ENCODE results near the gene CAPN8. TPM values are rescaled to one million over a fixed set of nuclear protein-coding genes. Genes with fewer than 3 reads are reported as not detected.
A peak's percentile ranks its signal among the peaks of the same experiment; 100 is the strongest.

Gene CAPN8
- total RNA-seq, 2 experiments from 2014 or later = not detected

DNA sequence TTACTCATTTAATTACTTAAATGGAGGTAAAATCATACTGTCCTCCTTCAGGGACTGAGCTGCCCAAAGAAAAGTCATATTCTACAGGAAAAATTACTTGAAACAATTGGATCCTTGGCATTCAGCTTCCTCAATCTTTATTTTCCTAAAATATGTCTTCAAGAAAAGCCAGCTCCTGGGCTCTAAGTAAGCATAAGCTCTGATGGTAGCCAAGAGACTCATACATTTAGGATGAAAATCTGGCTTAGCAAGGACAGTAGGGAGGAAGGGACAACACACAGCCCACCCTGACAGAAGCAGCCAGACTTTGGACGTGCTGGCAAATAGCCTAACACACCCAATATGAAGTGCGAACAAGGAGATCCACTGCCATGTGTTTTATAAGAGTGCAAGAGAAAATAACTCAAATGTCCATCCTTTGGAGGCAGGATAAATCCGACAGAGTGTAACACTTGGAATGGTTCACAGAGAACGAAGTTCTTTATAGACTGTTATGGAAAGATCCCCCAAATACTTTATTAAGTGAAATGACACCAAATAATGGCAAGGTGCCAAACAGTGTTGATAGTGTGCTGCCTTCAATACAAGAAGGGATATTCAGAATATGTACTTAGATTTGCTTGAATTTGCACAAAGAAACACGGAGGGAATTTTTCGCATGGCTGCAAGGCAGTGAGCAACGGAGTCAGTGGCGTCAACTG, 14.1 kb downstream of the CAPN8 start:
- no peak overlapping the region for H3K4me3 Mint-ChIP-seq
- ATAC-seq (no peak), DNase-seq (no peak)
- H3K27me3 Mint-ChIP-seq = peaks cover 9% of the 10 kb centered on the region
- ChIA-PET POLR2A (no interaction called here), CTCF (no interaction called here)
- peaks cover 5% of the 10 kb centered on the region for H3K4me1 Mint-ChIP-seq
- no peaks in the 10 kb centered on the region for H3K36me3 Mint-ChIP-seq (ENCODE audit: low read depth)
- H3K9me3 Mint-ChIP-seq (ENCODE audit: low read depth) = no peaks in the 10 kb centered on the region
- intact Hi-C loops (cut with DNase I, micrococcal nuclease) = no loop called here
- H3K27ac Mint-ChIP-seq = no peak overlapping the region

DNA sequence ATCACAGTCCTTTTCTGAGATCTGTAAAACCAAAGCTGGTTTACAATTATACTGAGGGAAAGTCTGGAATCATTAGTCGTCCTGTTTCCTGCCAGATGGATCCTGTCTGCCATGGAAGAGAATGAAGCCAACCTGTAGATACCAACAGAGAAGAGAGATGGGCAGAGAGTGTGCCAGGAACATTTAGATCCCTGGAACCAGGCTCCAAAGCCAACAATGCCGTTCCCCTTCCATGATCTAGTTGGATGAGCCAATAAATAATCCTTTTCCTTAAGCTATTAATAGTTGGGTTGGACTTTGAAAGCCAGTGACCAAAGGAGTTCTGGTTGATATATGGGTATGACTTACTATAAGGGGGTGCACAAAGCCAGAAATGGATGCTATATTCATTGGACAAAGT, 15.0 kb downstream of the CAPN8 start:
- Mint-ChIP-seq H3K36me3 (ENCODE audit: low read depth) (no peaks in the 10 kb centered on the region), H3K4me1 (peaks cover 5% of the 10 kb centered on the region), H3K27me3 (peaks cover 9% of the 10 kb centered on the region), H3K4me3 (no peak overlapping the region), H3K27ac (no peak overlapping the region), H3K9me3 (ENCODE audit: low read depth) (no peaks in the 10 kb centered on the region)
- ATAC-seq (no peak), DNase-seq (no peak)
- POLR2A ChIA-PET = no interaction called here
- CTCF ChIA-PET = no interaction called here
- intact Hi-C loops (cut with DNase I, micrococcal nuclease) = no loop called here

DNA sequence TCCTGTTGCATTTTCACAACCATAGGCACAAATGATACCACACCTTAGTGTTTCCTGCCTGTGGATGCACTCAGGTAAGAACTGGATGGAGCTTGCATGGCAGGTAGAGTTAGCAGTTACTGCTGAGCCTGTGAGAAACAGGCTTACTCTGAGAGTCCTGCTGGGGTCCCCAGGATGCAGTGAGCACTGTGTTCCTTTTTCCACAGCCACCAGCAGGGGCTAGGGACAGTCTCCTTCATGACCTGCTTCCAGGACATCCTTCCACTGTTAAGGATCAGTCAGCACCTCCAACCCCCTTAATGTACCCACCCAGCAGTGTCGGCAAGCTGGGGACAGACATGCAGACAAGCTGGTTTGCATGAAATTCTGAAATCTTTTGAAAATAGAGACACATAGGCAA, 16.3 kb downstream of the CAPN8 start:
- intact Hi-C loops (cut with DNase I, micrococcal nuclease) = no loop called here
- no peaks in the 10 kb centered on the region for H3K9me3 Mint-ChIP-seq (ENCODE audit: low read depth)
- no peak overlapping the region for H3K27ac Mint-ChIP-seq
- no peak overlapping the region for H3K4me3 Mint-ChIP-seq
- H3K4me1 Mint-ChIP-seq = peaks cover 5% of the 10 kb centered on the region
- H3K27me3 Mint-ChIP-seq = peaks cover 7% of the 10 kb centered on the region
- H3K36me3 Mint-ChIP-seq (ENCODE audit: low read depth) = no peaks in the 10 kb centered on the region
- DNase-seq = no peak
- ChIA-PET POLR2A (no interaction called here), CTCF (interaction anchor here (1.0 kb wide), 1 partner anchor 93 kb away, joined by 3 read pairs; no protein-coding TSS in a partner anchor)
- ATAC-seq = no peak

DNA sequence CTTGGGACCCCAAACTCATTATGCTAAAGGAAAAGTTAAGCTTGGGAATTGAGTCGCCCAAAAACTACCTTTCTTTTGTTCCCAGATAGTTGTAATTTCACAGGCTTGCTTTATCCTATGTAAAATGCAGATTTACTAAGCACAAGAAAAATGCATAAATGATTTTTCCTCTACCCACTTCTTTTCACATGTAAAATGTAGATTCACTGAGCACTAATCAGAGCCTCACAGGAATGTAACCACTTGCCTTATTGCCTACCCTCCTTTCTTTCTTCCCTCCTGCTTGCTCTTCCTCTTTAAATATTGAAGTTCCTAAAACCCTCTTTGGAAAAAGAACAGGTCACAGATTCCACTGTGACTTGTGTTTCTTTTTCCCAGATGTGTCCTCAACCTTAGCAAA, 18.3 kb downstream of the CAPN8 start:
- POLR2A ChIA-PET = no interaction called here
- no peaks in the 10 kb centered on the region for H3K4me1 Mint-ChIP-seq
- no peak for ATAC-seq

DNA sequence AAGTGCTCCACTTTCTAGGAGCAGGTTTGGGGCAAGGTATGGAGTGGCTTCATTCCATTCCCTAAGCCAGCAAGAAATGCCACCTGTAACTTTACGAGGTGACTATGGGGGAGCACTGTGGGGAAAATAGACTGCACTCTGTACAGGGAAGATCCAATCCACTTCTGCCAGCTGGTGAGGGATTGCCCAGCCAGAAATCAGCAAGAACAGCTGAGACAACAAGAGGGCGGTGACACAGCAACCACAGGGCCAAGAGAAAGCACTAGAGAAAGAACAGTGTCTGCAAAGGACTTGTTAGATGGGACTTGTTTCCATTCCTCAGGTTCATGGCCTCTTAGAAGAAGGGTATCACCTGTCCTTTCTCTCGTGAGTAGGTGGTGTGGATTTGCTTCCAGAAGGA, 19.6 kb downstream of the CAPN8 start:
- H3K4me1 Mint-ChIP-seq = no peaks in the 10 kb centered on the region
- ChIA-PET CTCF (interaction anchor here (0.7 kb wide), 1 partner anchor 18 kb away, joined by 4 read pairs; no protein-coding TSS in a partner anchor), POLR2A (no interaction called here)
- H3K27me3 Mint-ChIP-seq = peaks cover 10% of the 10 kb centered on the region
- ATAC-seq = no peak
- peaks cover 6% of the 10 kb centered on the region for H3K9me3 Mint-ChIP-seq (ENCODE audit: low read depth)
- no peak overlapping the region for H3K4me3 Mint-ChIP-seq
- no peak for DNase-seq
- intact Hi-C loops (cut with DNase I, micrococcal nuclease) = no loop called here
- H3K36me3 Mint-ChIP-seq (ENCODE audit: low read depth) = no peaks in the 10 kb centered on the region
- no peak overlapping the region for H3K27ac Mint-ChIP-seq

More for the DNA sequence above, 18.3 kb downstream of the CAPN8 start:
- no peaks in the 10 kb centered on the region for H3K9me3 Mint-ChIP-seq (ENCODE audit: low read depth)
- intact Hi-C loops (cut with DNase I, micrococcal nuclease) = no loop called here
- CTCF ChIA-PET = no interaction called here
- H3K36me3 Mint-ChIP-seq (ENCODE audit: low read depth) = no peaks in the 10 kb centered on the region
- DNase-seq = no peak
- no peak overlapping the region for H3K4me3 Mint-ChIP-seq
- no peak overlapping the region for H3K27ac Mint-ChIP-seq
- H3K27me3 Mint-ChIP-seq = peaks cover 4% of the 10 kb centered on the region

DNA sequence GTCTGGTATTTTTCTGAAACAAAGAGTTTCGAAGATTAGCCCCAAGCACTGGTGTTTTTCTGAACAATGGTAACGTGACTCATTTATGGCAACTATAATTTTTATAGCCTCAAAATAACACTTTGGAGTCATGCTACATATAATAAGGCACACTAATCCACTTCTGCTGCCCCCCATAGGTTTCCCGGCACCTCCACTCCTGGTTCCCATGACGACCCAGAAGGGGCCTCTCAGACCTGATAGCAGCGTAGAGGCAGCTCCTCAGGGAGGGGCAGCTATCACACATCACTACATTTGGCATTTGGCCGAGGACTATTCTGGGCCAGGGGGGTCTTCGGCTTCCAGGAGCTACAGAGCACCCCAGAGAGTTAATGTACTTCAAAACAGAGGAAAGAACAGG, 23.3 kb downstream of the CAPN8 start:
- ATAC-seq = no peak
- Mint-ChIP-seq H3K27me3 (peaks cover 15% of the 10 kb centered on the region), H3K4me1 (peaks cover 8% of the 10 kb centered on the region), H3K9me3 (ENCODE audit: low read depth) (peaks cover 24% of the 10 kb centered on the region), H3K4me3 (no peak overlapping the region), H3K27ac (no peak overlapping the region), H3K36me3 (ENCODE audit: low read depth) (peaks cover 5% of the 10 kb centered on the region)
- ChIA-PET CTCF (interaction anchor here (0.8 to 1.3 kb wide), 3 partner anchors 10 to 147 kb away, joined by 3 to 5 read pairs (median 4); no protein-coding TSS in a partner anchor), POLR2A (no interaction called here)
- no peak for DNase-seq
- intact Hi-C loops (cut with DNase I, micrococcal nuclease) = no loop called here

DNA sequence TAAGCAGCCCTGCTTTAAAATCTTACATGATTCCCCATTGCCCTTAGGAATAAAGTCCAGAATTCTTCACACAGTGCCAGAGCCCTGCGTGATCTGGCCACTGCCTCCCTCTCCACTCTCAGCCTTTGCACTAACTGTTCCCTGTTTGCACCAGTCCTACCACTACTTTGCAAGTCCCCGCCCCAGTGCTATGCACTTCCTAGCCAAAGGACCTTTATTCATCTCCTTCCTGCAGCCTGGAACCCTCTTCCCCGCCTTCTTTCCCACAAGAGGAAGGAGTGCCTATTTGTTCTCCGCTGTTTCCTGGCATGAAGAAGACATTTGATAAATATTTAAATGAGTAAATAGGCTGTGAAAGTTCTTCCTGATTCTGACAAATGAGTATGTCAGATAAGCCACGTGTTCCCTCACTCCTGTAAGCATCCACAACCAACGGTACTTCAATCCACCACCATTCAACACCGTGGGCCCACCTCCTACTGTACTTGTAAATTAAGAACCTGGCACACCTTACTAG, 23.9 kb downstream of the CAPN8 start:
- CTCF ChIA-PET = no interaction called here
- POLR2A ChIA-PET = no interaction called here
- peaks cover 20% of the 10 kb centered on the region for H3K27me3 Mint-ChIP-seq
- H3K36me3 Mint-ChIP-seq (ENCODE audit: low read depth) = peaks cover 5% of the 10 kb centered on the region
- peaks cover 8% of the 10 kb centered on the region for H3K4me1 Mint-ChIP-seq
- H3K27ac Mint-ChIP-seq = no peak overlapping the region
- DNase-seq (no peak), ATAC-seq (no peak)
- intact Hi-C loops (cut with DNase I, micrococcal nuclease) = no loop called here
- H3K9me3 Mint-ChIP-seq (ENCODE audit: low read depth) = peaks cover 24% of the 10 kb centered on the region
- H3K4me3 Mint-ChIP-seq = no peak overlapping the region

DNA sequence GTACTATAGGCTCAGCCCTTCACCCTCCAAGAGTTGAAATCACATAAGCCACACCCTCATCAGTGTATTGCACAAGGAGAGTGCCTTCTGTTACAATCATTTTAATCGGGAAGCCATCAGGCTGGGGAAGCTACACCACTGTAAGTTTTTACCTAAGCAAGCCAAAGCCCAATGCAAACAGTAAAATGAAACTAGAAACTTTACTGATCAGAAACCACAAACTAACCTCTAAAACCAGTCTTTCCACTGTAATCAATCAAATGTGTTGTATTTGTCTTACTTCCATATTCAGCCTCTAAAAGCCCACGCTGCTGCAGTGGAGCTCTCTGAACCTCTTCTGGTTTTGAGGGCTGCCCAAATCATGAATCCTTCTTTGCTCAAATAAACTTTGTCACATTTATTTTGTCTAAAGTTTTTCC, 26.2 kb downstream of the CAPN8 start:
- ATAC-seq (peak; percentile 73), DNase-seq (peak; percentile 26)
- Mint-ChIP-seq H3K9me3 (ENCODE audit: low read depth) (peaks cover 24% of the 10 kb centered on the region), H3K36me3 (ENCODE audit: low read depth) (peaks cover 5% of the 10 kb centered on the region), H3K4me1 (peaks cover 8% of the 10 kb centered on the region), H3K4me3 (no peak overlapping the region), H3K27me3 (peaks cover 20% of the 10 kb centered on the region), H3K27ac (no peak overlapping the region)
- POLR2A ChIA-PET = no interaction called here
- intact Hi-C loops (cut with DNase I, micrococcal nuclease) = no loop called here
- CTCF ChIA-PET = interaction anchor here (0.7 to 1.6 kb wide), 3 partner anchors 12 to 137 kb away, joined by 3 to 6 read pairs (median 3); no protein-coding TSS in a partner anchor

DNA sequence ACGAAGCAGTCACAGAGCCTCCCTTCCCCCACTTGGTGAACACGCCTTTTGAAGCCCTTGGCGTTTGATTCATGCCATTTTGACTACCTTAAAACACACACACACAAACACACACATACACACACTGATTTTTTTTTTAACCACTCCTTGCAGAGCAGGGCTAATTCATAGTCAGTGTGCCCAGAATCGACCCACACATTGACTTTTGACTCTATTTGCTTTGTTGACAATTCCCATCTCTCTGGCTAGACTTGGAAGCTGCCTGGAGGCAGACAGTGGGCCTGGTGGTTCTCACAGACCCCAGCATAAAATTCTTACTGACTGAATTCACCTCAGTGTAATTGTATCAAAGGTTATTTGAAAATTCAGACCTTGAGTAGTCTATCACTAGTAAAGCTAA, 30.3 kb downstream of the CAPN8 start:
- no peak for DNase-seq
- peaks cover 10% of the 10 kb centered on the region for H3K27me3 Mint-ChIP-seq
- peaks cover 3% of the 10 kb centered on the region for H3K36me3 Mint-ChIP-seq (ENCODE audit: low read depth)
- CTCF ChIA-PET = no interaction called here
- H3K4me3 Mint-ChIP-seq = no peak overlapping the region
- ATAC-seq = no peak
- H3K9me3 Mint-ChIP-seq (ENCODE audit: low read depth) = peaks cover 11% of the 10 kb centered on the region
- H3K4me1 Mint-ChIP-seq = peaks cover 8% of the 10 kb centered on the region
- intact Hi-C loops (cut with DNase I, micrococcal nuclease) = no loop called here
- POLR2A ChIA-PET = no interaction called here
- no peak overlapping the region for H3K27ac Mint-ChIP-seq

DNA sequence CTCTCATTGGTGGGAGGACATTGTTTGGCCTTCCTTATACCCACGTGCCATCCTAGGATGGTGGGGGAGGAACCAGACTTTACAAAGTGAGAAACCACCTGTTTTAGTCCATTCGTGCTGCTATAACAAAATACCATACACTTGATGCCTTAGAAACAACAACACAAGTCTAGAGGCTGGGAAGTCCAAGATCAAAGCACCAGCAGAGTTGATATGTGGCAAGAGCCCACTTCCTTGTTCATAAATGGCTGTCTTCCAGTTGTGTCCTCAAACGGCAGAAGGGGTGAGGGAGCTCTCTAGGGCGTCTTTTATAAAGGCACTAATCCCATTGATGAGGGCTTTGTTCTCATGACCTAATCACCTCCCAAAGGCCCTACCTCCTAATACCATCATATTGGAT, 31.1 kb downstream of the CAPN8 start:
- DNase-seq (no peak), ATAC-seq (no peak)
- H3K27ac Mint-ChIP-seq = no peak overlapping the region
- H3K27me3 Mint-ChIP-seq = peaks cover 10% of the 10 kb centered on the region
- no peak overlapping the region for H3K4me3 Mint-ChIP-seq
- H3K9me3 Mint-ChIP-seq (ENCODE audit: low read depth) = peaks cover 4% of the 10 kb centered on the region
- CTCF ChIA-PET = no interaction called here
- peaks cover 3% of the 10 kb centered on the region for H3K4me1 Mint-ChIP-seq
- intact Hi-C loops (cut with DNase I, micrococcal nuclease) = no loop called here
- POLR2A ChIA-PET = no interaction called here
- H3K36me3 Mint-ChIP-seq (ENCODE audit: low read depth) = peaks cover 3% of the 10 kb centered on the region

DNA sequence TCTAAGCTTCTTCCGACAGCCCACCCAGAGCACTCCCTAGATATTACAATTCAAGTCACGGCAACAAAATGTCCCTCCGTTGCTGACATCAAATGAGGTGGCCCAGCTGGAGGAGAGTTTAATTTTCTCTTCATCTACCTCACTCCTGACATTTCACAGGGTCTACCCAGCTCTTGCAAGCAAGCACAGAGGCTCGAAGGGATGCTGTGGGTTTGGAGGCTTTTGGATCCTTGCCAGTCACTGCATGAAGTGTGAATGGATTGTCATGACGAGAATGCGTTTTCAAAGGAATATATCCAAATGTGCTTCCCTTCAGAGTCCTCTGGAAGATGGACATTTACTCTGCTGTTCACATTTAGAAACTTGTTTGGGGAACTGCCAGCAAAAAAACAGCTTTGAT, 33.5 kb downstream of the CAPN8 start:
- H3K4me1 Mint-ChIP-seq = no peaks in the 10 kb centered on the region
- H3K36me3 Mint-ChIP-seq (ENCODE audit: low read depth) = peaks cover 3% of the 10 kb centered on the region
- H3K27ac Mint-ChIP-seq = no peak overlapping the region
- DNase-seq (no peak), ATAC-seq (no peak)
- H3K4me3 Mint-ChIP-seq = no peak overlapping the region
- POLR2A ChIA-PET = no interaction called here
- no peaks in the 10 kb centered on the region for H3K9me3 Mint-ChIP-seq (ENCODE audit: low read depth)
- CTCF ChIA-PET = interaction anchor here (0.6 to 1.4 kb wide), 4 partner anchors 11 to 1882 kb away, joined by 3 to 4 read pairs (median 4); no protein-coding TSS in a partner anchor
- intact Hi-C loops (cut with DNase I, micrococcal nuclease) = no loop called here
- H3K27me3 Mint-ChIP-seq = peaks cover 2% of the 10 kb centered on the region

DNA sequence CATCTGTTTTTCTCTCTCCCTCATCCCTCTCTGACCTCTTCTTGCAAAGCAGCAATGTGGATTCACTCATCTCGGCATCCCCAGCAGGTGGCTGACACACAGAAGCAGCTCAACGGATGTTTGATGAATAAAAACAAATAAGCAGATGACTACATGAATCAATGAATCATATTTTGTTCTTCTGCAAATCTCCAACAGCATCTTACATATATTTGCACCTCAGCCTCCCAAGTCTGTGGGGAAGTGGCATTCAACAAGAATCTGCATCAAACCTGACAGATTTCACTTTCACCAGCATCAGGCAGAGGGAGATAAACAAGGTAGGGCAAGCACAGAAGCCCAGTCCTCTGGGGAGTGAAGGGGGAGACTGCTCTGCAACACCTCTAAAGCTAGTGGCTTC, 34.0 kb downstream of the CAPN8 start:
- POLR2A ChIA-PET = no interaction called here
- DNase-seq (no peak), ATAC-seq (peak; percentile 36)
- no peaks in the 10 kb centered on the region for H3K27me3 Mint-ChIP-seq
- intact Hi-C loops (cut with DNase I, micrococcal nuclease) = no loop called here
- no peaks in the 10 kb centered on the region for H3K4me1 Mint-ChIP-seq
- CTCF ChIA-PET = interaction anchor here (0.8 to 1.4 kb wide), 2 partner anchors 11 kb away, joined by 3 to 4 read pairs; no protein-coding TSS in a partner anchor
- no peak overlapping the region for H3K27ac Mint-ChIP-seq
- H3K36me3 Mint-ChIP-seq (ENCODE audit: low read depth) = peaks cover 3% of the 10 kb centered on the region
- H3K4me3 Mint-ChIP-seq = no peak overlapping the region
- H3K9me3 Mint-ChIP-seq (ENCODE audit: low read depth) = no peaks in the 10 kb centered on the region

Measured in activated CD4-positive, alpha-beta T cell treated with anti-CD3 and anti-CD28 coated beads for 36 hours (primary cell).